Measurements from ENCODE around the gene GNMT.
"Not testable (repeated sequence)": the region's sequence is repeated elsewhere in the genome, so short reads cannot be mapped to it uniquely, and the experiment has no call there.

GNMT gene

GRCh38 chr6:42998205-42998604 lies 37.7 kb downstream of the GNMT start:
- not testable (repeated sequence) for H3K9me3 Mint-ChIP-seq, H3K27me3 Mint-ChIP-seq
- peaks cover 2 to 13% of the 10 kb centered on the region in 2 donors for H3K4me1 Mint-ChIP-seq

DNA sequence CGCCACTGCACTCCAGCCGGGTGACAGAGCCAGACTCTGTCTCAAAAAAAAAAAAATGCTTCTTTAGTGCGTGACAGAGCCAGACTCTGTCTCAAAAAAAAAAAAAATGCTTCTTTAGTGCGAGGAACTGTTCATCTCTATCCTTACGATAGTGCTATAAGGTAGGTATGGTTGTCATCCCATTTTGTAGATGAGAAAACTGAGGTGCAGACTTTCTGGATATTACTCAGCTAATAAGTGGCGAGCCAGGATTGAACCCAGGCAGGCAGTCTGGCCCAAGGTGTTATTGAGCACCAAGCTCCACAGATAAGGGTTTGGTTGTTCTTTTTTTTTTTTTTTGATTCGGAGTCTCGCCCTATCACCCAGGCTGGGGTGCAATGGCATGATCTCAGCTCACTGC lies 41.3 kb downstream of the GNMT start:
- Mint-ChIP-seq H3K27me3 (no peaks in the 10 kb centered on the region), H3K9me3 (no peaks in the 10 kb centered on the region), H3K27ac (no peak overlapping the region), H3K4me1 (peaks cover 0 to 5% of the 10 kb centered on the region in 2 donors), H3K4me3 (no peak overlapping the region), H3K36me3 (peaks cover 7 to 24% of the 10 kb centered on the region in 2 donors)
- DNase-seq (no peak), ATAC-seq (replicated peaks) (no peak)

More at GRCh38 chr6:42998205-42998604, 37.7 kb downstream of the GNMT start:
- ATAC-seq (replicated peaks); DNase-seq; H3K4me3 Mint-ChIP-seq; H3K27ac Mint-ChIP-seq: not testable (repeated sequence)
- peaks cover 9 to 17% of the 10 kb centered on the region in 2 donors for H3K36me3 Mint-ChIP-seq

DNA sequence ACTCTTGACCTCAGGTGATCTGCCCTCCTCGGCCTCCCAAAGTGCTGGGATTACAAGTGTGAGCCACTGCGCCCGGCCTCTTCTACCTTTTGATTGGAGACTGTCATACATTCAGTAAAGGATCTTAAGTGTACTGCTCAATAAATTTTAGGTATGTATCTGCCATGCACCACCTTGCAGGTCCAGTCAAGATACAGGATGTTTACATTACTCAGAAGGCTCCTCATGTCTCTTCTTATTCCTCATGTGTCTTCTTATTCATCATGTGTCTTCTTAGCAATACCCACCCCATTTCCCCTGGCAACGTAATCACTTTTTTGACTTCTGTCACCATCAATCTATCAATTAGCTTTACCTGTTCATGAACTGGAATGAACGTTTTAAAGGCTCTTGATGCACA lies 45.3 kb downstream of the GNMT start:
- Mint-ChIP-seq H3K27ac (no peak overlapping the region), H3K36me3 (peaks cover 18 to 42% of the 10 kb centered on the region in 2 donors)
- DNase-seq: no peak

DNA sequence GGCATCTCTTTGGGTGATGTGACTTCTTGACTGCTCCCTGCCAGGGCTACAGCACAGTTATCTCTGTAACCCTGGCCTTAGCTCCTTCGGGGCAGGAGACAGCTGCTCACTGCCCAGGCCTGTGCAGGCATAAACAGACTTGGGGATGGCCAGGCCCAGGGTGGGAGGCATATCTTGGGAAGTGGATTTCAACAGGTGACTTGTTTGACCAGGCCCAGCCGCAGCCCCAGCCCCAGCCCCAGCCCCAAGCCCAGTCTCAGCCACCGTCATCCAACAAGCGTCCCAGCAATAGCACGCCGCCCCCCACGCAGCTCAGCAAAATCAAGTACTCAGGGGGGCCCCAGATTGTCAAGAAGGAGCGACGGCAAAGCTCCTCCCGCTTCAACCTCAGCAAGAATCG lies 45.7 kb downstream of the GNMT start:
- no peak overlapping the region for H3K27ac Mint-ChIP-seq
- peaks cover 5 to 19% of the 10 kb centered on the region in 2 donors for H3K4me1 Mint-ChIP-seq
- no peaks in the 10 kb centered on the region for H3K9me3 Mint-ChIP-seq
- no peak overlapping the region for H3K4me3 Mint-ChIP-seq
- H3K27me3 Mint-ChIP-seq: no peaks in the 10 kb centered on the region
- H3K36me3 Mint-ChIP-seq: peaks cover 18 to 43% of the 10 kb centered on the region in 2 donors
- DNase-seq (no peak), ATAC-seq (replicated peaks) (no peak)

More for the DNA sequence above, 45.3 kb downstream of the GNMT start:
- H3K4me1 Mint-ChIP-seq: peaks cover 5 to 17% of the 10 kb centered on the region in 2 donors
- ATAC-seq (replicated peaks): no peak
- H3K4me3 Mint-ChIP-seq: no peak overlapping the region
- no peaks in the 10 kb centered on the region for H3K9me3 Mint-ChIP-seq
- H3K27me3 Mint-ChIP-seq: no peaks in the 10 kb centered on the region

- Mint-ChIP-seq H3K4me1 (peaks cover 12 to 28% of the 10 kb centered on the region in 2 donors), H3K9me3 (no peaks in the 10 kb centered on the region), H3K36me3 (peaks cover 20 to 49% of the 10 kb centered on the region in 2 donors), H3K4me3 (no peak overlapping the region), H3K27me3 (no peaks in the 10 kb centered on the region), H3K27ac (no peak overlapping the region)
- no peak for DNase-seq
- ATAC-seq (replicated peaks): no peak
These were observed 46.6 kb downstream of the GNMT start for GRCh38 chr6:43007126-43007525.

- ATAC-seq (replicated peaks) (no peak), DNase-seq (no peak)
- Mint-ChIP-seq H3K4me1 (peaks cover 27 to 48% of the 10 kb centered on the region in 2 donors), H3K36me3 (peaks cover 27 to 58% of the 10 kb centered on the region in 2 donors), H3K27ac (no peak overlapping the region), H3K27me3 (no peaks in the 10 kb centered on the region), H3K9me3 (no peaks in the 10 kb centered on the region), H3K4me3 (no peak overlapping the region)
These were observed 48.6 kb downstream of the GNMT start for GRCh38 chr6:43009124-43009523.

DNA sequence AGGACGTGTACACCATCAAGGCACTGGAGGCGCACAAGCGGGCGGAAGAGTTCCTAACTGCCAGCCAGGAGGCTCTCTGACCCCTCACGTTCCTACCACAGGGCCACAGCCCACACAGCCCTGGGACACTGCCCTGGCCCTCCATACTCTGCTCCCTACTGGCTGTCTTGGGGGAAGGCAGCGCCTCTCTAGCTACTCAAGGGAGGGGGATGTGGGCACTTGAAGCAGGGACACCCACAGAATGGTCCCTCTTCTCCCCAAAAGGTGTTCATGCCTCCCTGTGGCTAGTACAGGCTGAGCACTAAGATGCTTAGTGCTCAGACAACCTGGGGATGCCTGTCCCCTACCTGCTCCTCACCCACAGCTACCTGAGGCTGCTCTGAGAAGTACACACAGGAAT lies 50.7 kb downstream of the GNMT start:
- peak overlapping the region; percentile 51 for H3K27ac Mint-ChIP-seq
- H3K4me1 Mint-ChIP-seq: peaks cover 36 to 62% of the 10 kb centered on the region in 2 donors
- H3K27me3 Mint-ChIP-seq: no peaks in the 10 kb centered on the region
- H3K4me3 Mint-ChIP-seq: no peak overlapping the region
- DNase-seq (no peak), ATAC-seq (replicated peaks) (no peak)
- no peaks in the 10 kb centered on the region for H3K9me3 Mint-ChIP-seq
- H3K36me3 Mint-ChIP-seq: peaks cover 24 to 58% of the 10 kb centered on the region in 2 donors

DNA sequence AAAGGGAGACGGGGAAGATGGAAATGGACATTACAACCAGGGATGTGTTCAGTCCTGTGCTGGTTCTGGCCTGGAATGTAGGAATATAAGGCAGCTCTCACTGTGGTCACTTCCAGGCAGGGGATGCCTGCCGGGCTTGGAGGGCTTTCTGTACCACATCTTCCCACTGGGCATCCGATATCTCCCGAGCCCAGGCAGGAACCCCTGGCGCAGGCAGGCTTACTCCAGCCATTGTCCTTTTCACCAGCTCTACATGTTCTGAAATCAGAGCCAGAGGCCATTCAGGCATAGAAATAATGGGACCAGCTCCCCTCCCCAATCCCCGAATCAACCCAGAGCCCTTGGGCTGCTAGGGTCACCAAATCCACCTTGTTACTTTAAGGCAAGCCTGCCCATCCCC lies 51.8 kb downstream of the GNMT start:
- peaks cover 40 to 73% of the 10 kb centered on the region in 2 donors for H3K4me1 Mint-ChIP-seq
- H3K27ac Mint-ChIP-seq: peak overlapping the region; percentile 98
- no peaks in the 10 kb centered on the region for H3K27me3 Mint-ChIP-seq
- DNase-seq (no peak), ATAC-seq (replicated peaks) (no peak)
- peaks cover 25 to 51% of the 10 kb centered on the region in 2 donors for H3K36me3 Mint-ChIP-seq
- peak overlapping the region; percentile 96 to 99 for H3K4me3 Mint-ChIP-seq
- H3K9me3 Mint-ChIP-seq: no peaks in the 10 kb centered on the region

DNA sequence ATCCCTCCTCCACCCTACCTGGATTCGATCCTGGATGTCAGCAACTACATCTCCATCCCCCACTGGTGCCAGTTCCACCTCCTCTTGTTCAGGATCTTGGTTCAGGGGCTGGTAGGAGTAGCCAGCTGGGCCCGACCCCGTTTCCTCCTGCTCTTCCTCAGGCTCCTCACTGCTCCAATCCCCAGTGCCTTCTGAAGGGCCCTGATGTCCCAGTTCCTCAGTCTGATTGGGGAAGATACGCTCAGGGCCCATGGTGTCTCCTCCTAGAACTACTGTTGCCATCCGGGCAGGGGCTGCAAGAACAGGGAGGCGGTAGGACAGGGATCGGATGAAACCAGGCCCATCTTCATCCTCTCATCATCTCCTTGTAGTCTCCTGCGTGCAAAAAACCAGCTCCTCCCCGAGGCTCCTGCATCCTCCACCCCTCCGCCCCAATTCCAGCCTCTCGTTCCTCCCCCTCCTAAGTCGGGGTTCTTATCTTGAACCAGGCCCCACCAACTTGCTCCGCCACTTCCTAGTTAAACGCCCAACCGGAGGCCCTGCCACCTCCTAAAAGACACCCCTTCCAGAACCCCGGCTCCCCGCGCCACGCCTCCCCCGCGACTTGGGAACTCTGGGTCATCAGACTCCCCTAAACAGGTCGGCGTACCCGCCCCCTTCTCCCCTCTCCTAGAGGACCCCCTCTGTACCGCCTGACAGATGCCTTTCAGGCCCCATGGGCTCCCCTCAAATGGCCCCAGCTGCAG lies 52.7 kb downstream of the GNMT start:
- Mint-ChIP-seq H3K27ac (peak overlapping the region; percentile 98), H3K4me3 (peak overlapping the region; percentile 96 to 99), H3K4me1 (peaks cover 42 to 77% of the 10 kb centered on the region in 2 donors), H3K9me3 (no peaks in the 10 kb centered on the region), H3K27me3 (no peaks in the 10 kb centered on the region), H3K36me3 (peaks cover 23 to 52% of the 10 kb centered on the region in 2 donors)
- DNase-seq: no peak
- peak; percentile 0 to 24 for ATAC-seq (replicated peaks)

Data from stimulated activated naive B cell treated with anti-CD40 and anti-IgM and Interleukin-4, amounts not matched to agents 10 μg/mL and 1 μg/mL and 100 μg/mL, for 72 hours (primary cell).